ENCODE results near the gene SNED1. TPM values are rescaled to one million over a fixed set of nuclear protein-coding genes. Genes with fewer than 3 reads are reported as not detected.

The SNED1 gene
- total and polyA plus RNA-seq, 7 donors, result 0.69 to 37.1 (median 8.3) TPM

- Histone ChIP-seq H3K9me3 (no peaks in the 10 kb centered on the region), H3K4me1 (no peaks in the 10 kb centered on the region), H3K4me3 (no peak overlapping the region), H3K36me3 (peaks cover 16 to 82% (median 32%) of the 10 kb centered on the region in 4 donors), H3K27me3 (no peaks in the 10 kb centered on the region), H3K27ac (no peak overlapping the region)
- intact Hi-C loops (cut with DNase I), result no loop called here
- TF ChIP-seq POLR2A (IDR thresholded peaks at IDR 0.05), result no peak
- no peak for TF ChIP-seq POLR2AphosphoS5 (IDR thresholded peaks at IDR 0.05)
- TF ChIP-seq EP300 (IDR thresholded peaks at IDR 0.05), result no peak
- TF ChIP-seq CTCF (IDR thresholded peaks at IDR 0.05), result no peak
- DNase-seq, result no peak
- WGBS, 2 donors, result 95% methylated on average over 29 of the region's 29 CpGs
Measured at GRCh38 chr2:241087420-241088268, 89.2 kb downstream of the SNED1 start.

GRCh38 chr2:241088376-241088775 is 90.0 kb downstream of the SNED1 start:
- intact Hi-C loops (cut with DNase I), result no loop called here
- WGBS, 2 donors, result 85 to 90% methylated on average over 8 of the region's 8 CpGs
- Histone ChIP-seq H3K27ac (no peak overlapping the region), H3K4me1 (no peaks in the 10 kb centered on the region), H3K9me3 (no peaks in the 10 kb centered on the region), H3K4me3 (no peak overlapping the region), H3K36me3 (peaks cover 16 to 89% (median 36%) of the 10 kb centered on the region in 4 donors), H3K27me3 (no peaks in the 10 kb centered on the region)
- no peak for TF ChIP-seq EP300 (IDR thresholded peaks at IDR 0.05)
- no peak for TF ChIP-seq POLR2AphosphoS5 (IDR thresholded peaks at IDR 0.05)
- no peak for TF ChIP-seq CTCF (IDR thresholded peaks at IDR 0.05)
- TF ChIP-seq POLR2A (IDR thresholded peaks at IDR 0.05), result no peak
- no peak for DNase-seq

GRCh38 chr2:241088791-241089732 is 90.6 kb downstream of the SNED1 start:
- Histone ChIP-seq H3K27me3 (no peaks in the 10 kb centered on the region), H3K27ac (no peak overlapping the region), H3K36me3 (peaks cover 16 to 96% (median 38%) of the 10 kb centered on the region in 4 donors), H3K9me3 (no peaks in the 10 kb centered on the region), H3K4me3 (no peak overlapping the region), H3K4me1 (no peaks in the 10 kb centered on the region)
- 82 to 86% methylated on average over 20 of the region's 20 CpGs for WGBS, 2 donors
- TF ChIP-seq CTCF (IDR thresholded peaks at IDR 0.05), result no peak
- no peak for TF ChIP-seq EP300 (IDR thresholded peaks at IDR 0.05)
- no peak for TF ChIP-seq POLR2A (IDR thresholded peaks at IDR 0.05)
- TF ChIP-seq POLR2AphosphoS5 (IDR thresholded peaks at IDR 0.05), result no peak
- intact Hi-C loops (cut with DNase I), result no loop called here
- no peak for DNase-seq

- Histone ChIP-seq H3K27ac (no peak overlapping the region), H3K4me3 (no peak overlapping the region), H3K36me3 (peaks cover 20 to 99% (median 42%) of the 10 kb centered on the region in 4 donors), H3K9me3 (no peaks in the 10 kb centered on the region), H3K4me1 (no peaks in the 10 kb centered on the region), H3K27me3 (no peaks in the 10 kb centered on the region)
- TF ChIP-seq CTCF (IDR thresholded peaks at IDR 0.05) (no peak), POLR2AphosphoS5 (IDR thresholded peaks at IDR 0.05) (no peak), EP300 (IDR thresholded peaks at IDR 0.05) (no peak), POLR2A (IDR thresholded peaks at IDR 0.05) (no peak)
- WGBS, 2 donors, result 87% methylated on average over 10 of the region's 10 CpGs
- no peak for DNase-seq
- intact Hi-C loops (cut with DNase I), result no loop called here
Measured at GRCh38 chr2:241091201-241091600, 92.8 kb downstream of the SNED1 start.

All from sigmoid colon (tissue), 7 donors.